ENCODE measurements around the gene MUTYH.

The MUTYH gene

DNA sequence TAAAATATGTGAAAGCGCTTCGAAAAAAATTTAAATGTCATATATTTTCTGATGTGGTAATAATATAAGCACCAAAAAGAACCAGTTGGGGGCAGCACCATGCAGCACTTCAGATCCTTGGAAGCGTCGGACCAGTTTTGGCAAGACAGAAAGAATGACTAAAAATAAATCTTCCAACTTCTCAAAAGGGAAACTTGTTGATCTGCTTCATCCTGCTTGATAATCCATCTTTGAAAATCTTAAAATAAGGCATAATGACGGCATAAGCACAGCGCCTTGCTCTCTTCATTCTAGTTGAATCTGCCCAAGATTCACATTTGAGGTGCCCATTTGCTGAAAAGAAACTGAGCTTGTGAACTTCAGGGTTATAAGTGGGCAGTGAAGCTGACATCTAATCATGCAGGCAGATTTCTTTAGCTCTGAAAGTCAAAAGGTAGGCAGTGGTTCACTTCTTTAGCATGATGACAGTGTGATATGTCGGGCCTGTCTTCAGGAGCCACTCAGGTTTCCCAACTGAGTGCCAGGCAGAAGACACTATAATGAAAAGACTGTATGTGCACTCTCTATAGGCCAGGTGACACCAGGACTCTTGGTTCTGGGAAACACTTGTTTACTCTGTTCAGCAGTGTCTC is 19.8 kb upstream of the MUTYH start:
- DNase-seq (ENCODE audit: extremely low read depth, low read depth): peak; percentile 44
- TF ChIP-seq, protein P1, sequence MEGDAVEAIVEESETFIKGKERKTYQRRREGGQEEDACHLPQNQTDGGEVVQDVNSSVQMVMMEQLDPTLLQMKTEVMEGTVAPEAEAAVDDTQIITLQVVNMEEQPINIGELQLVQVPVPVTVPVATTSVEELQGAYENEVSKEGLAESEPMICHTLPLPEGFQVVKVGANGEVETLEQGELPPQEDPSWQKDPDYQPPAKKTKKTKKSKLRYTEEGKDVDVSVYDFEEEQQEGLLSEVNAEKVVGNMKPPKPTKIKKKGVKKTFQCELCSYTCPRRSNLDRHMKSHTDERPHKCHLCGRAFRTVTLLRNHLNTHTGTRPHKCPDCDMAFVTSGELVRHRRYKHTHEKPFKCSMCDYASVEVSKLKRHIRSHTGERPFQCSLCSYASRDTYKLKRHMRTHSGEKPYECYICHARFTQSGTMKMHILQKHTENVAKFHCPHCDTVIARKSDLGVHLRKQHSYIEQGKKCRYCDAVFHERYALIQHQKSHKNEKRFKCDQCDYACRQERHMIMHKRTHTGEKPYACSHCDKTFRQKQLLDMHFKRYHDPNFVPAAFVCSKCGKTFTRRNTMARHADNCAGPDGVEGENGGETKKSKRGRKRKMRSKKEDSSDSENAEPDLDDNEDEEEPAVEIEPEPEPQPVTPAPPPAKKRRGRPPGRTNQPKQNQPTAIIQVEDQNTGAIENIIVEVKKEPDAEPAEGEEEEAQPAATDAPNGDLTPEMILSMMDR (IDR thresholded peaks at IDR 0.05; ENCODE audit: low read depth, low read length): peak; percentile 58

DNA sequence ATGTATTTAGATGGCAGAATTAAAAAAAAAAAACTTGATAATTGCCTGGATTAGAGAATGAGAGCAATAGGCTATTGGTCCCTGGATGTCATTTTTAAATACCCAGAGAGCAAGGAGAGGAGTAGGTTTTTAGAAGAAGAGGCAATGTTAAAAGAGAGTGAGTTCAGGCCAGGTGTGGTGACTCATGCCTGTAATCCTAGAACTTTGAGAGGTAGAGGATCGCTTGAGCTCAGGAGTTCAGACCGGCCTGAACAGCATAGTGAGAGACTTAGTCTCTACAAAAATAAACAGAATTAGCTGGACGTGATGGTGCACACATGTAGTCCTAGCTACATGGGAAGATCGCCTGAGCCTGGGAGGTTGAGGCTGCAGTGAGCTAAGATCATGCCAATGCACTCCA is 15.9 kb upstream of the MUTYH start:
- TF ChIP-seq, protein P1 (IDR thresholded peaks at IDR 0.05; ENCODE audit: low read depth, low read length): no peak
- no peak for DNase-seq (ENCODE audit: extremely low read depth, low read depth)

DNA sequence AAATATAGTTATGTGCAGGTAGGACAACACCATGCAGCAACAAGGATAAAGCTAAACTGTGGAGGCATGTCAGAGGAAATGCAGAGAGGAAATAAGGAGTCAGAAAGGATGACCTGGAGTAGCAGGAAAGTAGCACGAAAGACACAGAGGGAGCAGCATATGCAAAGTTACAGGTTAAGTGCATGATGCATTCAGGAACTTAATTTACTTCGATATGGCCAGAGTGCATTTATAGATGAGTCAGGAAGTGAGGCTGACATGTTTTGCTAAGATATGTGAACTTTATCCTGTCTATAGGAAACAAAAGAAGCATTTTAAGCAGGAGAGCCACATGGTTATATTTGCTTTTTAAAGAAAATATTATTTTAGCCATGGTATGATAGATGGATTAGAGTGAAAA is 15.4 kb upstream of the MUTYH start:
- DNase-seq (ENCODE audit: extremely low read depth, low read depth): no peak
- TF ChIP-seq, protein P1 (IDR thresholded peaks at IDR 0.05; ENCODE audit: low read depth, low read length): no peak

DNA sequence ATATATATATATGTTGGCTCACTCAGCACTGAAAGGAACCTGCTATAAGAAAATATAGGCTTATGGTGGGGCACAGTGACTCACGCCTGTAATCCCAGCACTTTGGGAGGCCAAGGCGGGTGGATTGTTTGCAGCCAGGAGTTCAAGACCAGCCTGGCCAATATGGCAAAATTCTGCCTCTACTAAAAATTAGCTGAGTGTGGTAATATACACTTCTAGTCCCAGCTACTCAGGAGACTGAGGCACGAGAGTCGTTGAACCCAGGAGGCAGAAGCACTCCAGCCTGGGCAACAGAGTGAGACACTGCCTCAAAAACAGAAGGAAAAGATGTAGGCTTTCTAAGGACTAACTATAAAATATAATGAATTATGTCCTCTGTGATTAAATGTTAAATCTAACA is 14.6 kb upstream of the MUTYH start:
- DNase-seq (ENCODE audit: extremely low read depth, low read depth): no peak
- TF ChIP-seq, protein P1 (IDR thresholded peaks at IDR 0.05; ENCODE audit: low read depth, low read length): no peak

DNA sequence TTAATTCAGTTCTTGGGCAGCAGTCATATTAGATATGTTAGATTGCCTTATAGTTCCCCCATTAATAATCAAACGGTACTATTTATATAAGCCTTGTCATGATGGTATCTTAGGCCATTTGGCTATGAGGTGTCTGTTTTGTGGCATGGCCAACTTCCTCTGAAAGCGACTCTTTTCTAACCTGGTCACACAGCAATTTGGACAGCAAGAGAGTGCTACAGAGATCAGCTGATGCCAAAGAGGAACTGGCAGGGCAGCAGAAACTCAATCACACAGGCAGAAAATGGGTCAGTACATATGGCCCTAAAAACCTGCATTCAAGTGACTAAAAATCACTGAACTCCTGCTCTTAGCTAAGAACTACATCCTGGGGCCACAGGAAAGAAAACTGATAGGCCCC is 13.4 kb upstream of the MUTYH start:
- no peak for DNase-seq (ENCODE audit: extremely low read depth, low read depth)
- TF ChIP-seq, protein P1 (IDR thresholded peaks at IDR 0.05; ENCODE audit: low read depth, low read length): no peak

DNA sequence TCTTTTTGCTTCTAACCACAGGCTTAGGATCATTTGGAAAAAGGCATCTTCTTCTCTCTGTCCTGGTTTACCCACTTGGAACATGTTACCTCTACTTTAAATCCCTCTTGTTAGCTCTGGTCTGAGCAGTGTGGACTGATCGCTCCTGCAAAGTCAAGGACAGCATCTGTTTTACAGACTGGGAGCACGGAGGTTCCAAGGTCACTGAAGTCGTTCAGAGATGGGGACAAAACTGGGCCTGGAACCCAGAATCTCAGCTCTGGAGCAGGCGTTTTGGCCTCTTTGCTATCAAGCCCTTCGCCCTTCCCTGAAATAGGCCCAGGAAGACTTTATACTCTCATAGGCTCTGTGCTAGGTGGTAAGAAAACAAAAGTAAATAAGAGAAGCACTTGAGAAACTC is 11.3 kb upstream of the MUTYH start:
- no peak for DNase-seq (ENCODE audit: extremely low read depth, low read depth)
- TF ChIP-seq, protein P1 (IDR thresholded peaks at IDR 0.05; ENCODE audit: low read depth, low read length): no peak

DNA sequence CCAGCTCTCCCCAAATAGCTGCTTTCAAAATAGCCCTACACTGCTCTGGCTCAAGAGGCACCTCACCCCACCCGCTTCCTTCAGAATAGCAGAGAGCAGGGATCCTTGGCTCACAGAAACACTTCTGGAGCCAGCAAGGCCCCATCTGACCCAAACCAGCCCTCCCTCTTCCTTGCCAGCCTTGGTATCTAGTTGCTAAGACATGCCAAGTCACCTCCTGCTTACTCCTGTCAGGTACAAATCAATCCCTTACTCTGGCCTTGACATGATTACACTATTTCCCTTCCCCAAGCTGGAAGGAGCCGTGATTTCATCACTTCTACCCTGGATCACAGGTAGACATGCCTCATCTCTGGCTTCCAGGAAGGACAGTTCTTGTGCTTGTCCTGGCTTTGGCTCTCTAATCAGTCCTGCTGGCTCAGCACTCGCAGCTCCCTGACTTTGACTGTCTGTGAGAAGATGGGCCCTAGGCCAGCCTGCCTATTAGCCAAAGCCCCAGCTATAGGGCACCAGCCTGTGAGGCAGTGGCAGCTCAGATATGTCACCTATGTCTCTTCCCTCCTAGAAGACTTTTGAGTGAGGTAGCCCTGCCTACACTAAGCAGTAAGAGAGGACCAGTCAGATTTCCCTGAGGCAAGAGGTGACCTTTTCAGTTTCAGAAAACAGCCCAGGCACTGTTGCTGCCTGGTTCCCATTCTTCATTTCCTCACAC is 8.9 kb upstream of the MUTYH start:
- peak; percentile 14 for DNase-seq (ENCODE audit: extremely low read depth, low read depth)
- TF ChIP-seq, protein P1 (IDR thresholded peaks at IDR 0.05; ENCODE audit: low read depth, low read length): no peak
